GM12872 (cell line): ENCODE measurements around the gene CDK5RAP3.

Source experiments
- TF ChIP-seq, protein P1 (sequence below): IDR thresholded peaks from 3 replicates; pipeline ENCODE4 v1.5.1; 2011; ENCODE audit warnings: low read depth, mild to moderate bottlenecking, low read length, moderate library complexity; ENCODE audit not compliant: insufficient read depth

The CDK5RAP3 gene

GRCh38 chr17:47950448-47950847 lies 20.5 kb upstream of the CDK5RAP3 start:
- TF ChIP-seq, protein P1, sequence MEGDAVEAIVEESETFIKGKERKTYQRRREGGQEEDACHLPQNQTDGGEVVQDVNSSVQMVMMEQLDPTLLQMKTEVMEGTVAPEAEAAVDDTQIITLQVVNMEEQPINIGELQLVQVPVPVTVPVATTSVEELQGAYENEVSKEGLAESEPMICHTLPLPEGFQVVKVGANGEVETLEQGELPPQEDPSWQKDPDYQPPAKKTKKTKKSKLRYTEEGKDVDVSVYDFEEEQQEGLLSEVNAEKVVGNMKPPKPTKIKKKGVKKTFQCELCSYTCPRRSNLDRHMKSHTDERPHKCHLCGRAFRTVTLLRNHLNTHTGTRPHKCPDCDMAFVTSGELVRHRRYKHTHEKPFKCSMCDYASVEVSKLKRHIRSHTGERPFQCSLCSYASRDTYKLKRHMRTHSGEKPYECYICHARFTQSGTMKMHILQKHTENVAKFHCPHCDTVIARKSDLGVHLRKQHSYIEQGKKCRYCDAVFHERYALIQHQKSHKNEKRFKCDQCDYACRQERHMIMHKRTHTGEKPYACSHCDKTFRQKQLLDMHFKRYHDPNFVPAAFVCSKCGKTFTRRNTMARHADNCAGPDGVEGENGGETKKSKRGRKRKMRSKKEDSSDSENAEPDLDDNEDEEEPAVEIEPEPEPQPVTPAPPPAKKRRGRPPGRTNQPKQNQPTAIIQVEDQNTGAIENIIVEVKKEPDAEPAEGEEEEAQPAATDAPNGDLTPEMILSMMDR: no peak

GRCh38 chr17:47952171-47953021 lies 18.5 kb upstream of the CDK5RAP3 start:
- TF ChIP-seq, protein P1: no peak

- TF ChIP-seq, protein P1: no peak
These were observed 17.0 kb upstream of the CDK5RAP3 start for GRCh38 chr17:47953909-47954308.

DNA sequence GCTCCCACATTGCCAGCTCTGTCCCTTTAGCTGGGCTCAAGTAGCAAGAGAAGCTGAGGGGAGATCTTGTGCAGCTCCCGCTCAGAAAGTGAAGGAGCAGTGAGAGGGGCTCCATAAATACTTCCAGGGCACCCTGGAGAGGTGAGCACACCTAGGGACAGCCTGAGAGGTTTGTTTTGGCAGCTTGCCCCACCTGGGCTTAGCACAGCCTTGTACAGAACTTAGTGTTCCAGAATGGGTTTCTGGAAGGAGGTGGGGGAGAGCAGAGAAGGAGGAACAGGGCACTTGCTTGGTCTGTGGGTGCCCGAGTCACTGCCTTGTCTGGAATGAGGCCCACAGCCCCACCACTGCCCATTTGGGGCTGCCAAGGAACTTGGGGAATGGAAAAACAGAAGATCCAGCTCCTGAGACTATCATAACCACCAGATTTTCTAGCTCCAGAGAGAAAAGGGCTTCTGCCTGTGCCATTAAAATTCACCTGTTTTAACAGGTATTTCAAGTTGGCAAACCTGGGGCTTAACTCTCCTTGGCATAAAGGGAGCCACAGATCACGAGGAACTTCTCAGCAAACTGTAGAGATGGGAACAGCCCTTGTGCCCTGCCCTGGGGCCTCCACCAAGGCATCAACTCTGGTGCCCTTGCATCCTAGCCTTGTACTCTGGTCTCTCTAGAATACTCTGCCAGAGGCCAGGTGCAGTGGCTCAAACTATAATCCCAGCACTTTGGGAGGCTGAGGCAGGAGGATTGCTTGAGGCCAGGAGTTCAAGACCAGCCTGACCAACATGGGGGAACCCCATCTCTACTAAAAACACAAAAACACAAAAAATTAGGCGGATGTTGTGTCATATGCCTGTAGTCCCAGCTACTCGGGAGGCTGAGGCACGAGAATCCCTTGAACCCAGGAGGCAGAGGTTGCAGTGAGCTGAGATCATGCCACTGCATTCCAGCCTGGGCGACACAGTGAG lies 15.1 kb upstream of the CDK5RAP3 start:
- TF ChIP-seq, protein P1: no peak

DNA sequence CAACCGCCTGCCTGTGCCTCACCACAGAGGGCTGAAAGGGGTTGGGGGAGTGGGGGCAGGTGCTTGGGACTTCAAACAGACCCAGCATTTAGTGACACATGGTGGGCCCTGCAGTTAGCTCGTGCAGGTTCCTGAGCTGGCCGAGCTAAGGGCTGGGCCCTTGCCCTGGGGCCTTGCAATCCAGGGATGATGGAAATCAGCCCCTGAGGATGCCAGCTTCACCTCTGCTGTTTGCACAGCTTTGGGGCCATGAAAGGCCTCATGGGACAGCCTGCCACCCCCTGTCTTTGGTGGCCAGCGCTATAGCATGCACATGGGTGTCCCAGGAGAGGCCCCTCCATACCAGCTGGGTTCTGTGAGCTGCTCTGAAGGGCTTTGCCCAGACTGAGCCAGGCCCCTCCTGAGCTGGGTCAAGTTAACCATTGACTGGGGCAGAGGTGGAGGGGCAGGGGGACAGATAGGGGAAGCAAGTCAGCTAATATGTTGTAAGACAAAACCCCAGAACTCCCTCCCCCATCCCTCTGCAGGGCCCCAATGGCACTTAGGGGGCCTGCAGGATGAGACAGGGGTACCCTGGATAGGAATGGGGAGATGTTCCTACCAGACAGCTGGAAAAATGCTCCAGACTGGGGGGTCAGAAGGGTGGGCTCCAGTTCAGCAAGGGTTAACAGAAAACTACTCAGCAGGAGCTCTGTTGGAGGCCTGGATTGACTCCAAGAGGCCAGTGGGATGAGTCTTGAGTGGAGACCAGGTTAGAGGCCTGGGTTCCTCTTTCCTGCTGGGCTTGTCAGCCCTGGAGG lies 13.9 kb upstream of the CDK5RAP3 start:
- TF ChIP-seq, protein P1: no peak

- TF ChIP-seq, protein P1: no peak
These were observed 13.1 kb upstream of the CDK5RAP3 start, which contains the start of gene PRR15L for GRCh38 chr17:47957591-47958490. TSS of gene PRR15L (minus strand) at chr17:47957883. CDS start at chr17:47953234, 4,649 bp downstream.
